Brain pericyte (primary cell): ENCODE results near the gene MAPK8IP1.

Experiments used
- DNase-seq: peaks from one replicate; pipeline ENCODE4 v3.0.0-alpha.2; 2012; ENCODE audit warnings: low read depth, low spot score

Gene MAPK8IP1

GRCh38 chr11:45942381-45942780 is 56.9 kb downstream of the MAPK8IP1 start:
- no peak for DNase-seq

GRCh38 chr11:45945397-45945999 is 60.0 kb downstream of the MAPK8IP1 start:
- no peak for DNase-seq

GRCh38 chr11:45947885-45948284 is 62.4 kb downstream of the MAPK8IP1 start:
- DNase-seq = no peak

- no peak for DNase-seq
Observed at GRCh38 chr11:45948356-45948755, 62.9 kb downstream of the MAPK8IP1 start.

GRCh38 chr11:45949992-45950407 is 64.5 kb downstream of the MAPK8IP1 start:
- DNase-seq = no peak
